Measurements from ENCODE around the gene SLC39A6.
"Not testable (repeated sequence)": the region's sequence is repeated elsewhere in the genome, so short reads cannot be mapped to it uniquely, and the experiment has no call there.

Gene SLC39A6

GRCh38 chr18:36095936-36096519 is 33.1 kb downstream of the SLC39A6 start:
- peak; percentile 85 for DNase-seq

- no peak for DNase-seq
Observed at GRCh38 chr18:36094431-36094830, 34.7 kb downstream of the SLC39A6 start.

GRCh38 chr18:36092116-36092515 is 37.0 kb downstream of the SLC39A6 start:
- not testable (repeated sequence) for DNase-seq

- DNase-seq = no peak
Observed at GRCh38 chr18:36089001-36089400, 40.1 kb downstream of the SLC39A6 start.

GRCh38 chr18:36088256-36088655 is 40.9 kb downstream of the SLC39A6 start:
- no peak for DNase-seq

GRCh38 chr18:36086186-36086585 is 43.0 kb downstream of the SLC39A6 start:
- DNase-seq = no peak

- no peak for DNase-seq
Observed at GRCh38 chr18:36085195-36085594, 43.9 kb downstream of the SLC39A6 start.

- no peak for DNase-seq
Observed at GRCh38 chr18:36083729-36084128, 45.4 kb downstream of the SLC39A6 start.

GRCh38 chr18:36081118-36081517 is 48.0 kb downstream of the SLC39A6 start:
- DNase-seq = not testable (repeated sequence)

GRCh38 chr18:36078751-36079529 is 50.2 kb downstream of the SLC39A6 start:
- no peak for DNase-seq

GRCh38 chr18:36077764-36078163 is 51.4 kb downstream of the SLC39A6 start:
- DNase-seq = not testable (repeated sequence)

- DNase-seq = peak; percentile 73
Observed at GRCh38 chr18:36075862-36076587, 53.1 kb downstream of the SLC39A6 start.

- DNase-seq = no peak
Observed at GRCh38 chr18:36074435-36074834, 54.7 kb downstream of the SLC39A6 start.

- no peak for DNase-seq
Observed at GRCh38 chr18:36073676-36074075, 55.5 kb downstream of the SLC39A6 start.

- DNase-seq = not testable (repeated sequence)
Observed at GRCh38 chr18:36072406-36072805, 56.7 kb downstream of the SLC39A6 start.

- DNase-seq = peak; percentile 98
Observed at GRCh38 chr18:36067055-36067957, 61.8 kb downstream of the SLC39A6 start, which contains the start of gene RPRD1A. TSS of gene RPRD1A (minus strand) at chr18:36067559. CDS start at chr18:36067404, 155 bp downstream.

- peak; percentile 52 for DNase-seq
Observed at GRCh38 chr18:36066686-36067054, 62.5 kb downstream of the SLC39A6 start.

GRCh38 chr18:36066001-36066400 is 63.1 kb downstream of the SLC39A6 start:
- no peak for DNase-seq

GRCh38 chr18:36064809-36065079 is 64.4 kb downstream of the SLC39A6 start:
- DNase-seq = not testable (repeated sequence)

GRCh38 chr18:36064027-36064808 is 64.9 kb downstream of the SLC39A6 start:
- DNase-seq = no peak

- DNase-seq = no peak
Observed at GRCh38 chr18:36058674-36059073, 70.5 kb downstream of the SLC39A6 start.
